GM12874 (cell line): ENCODE data around the gene SHB.

Experiments
- TF ChIP-seq, protein P1 (sequence below): IDR thresholded peaks from 2 replicates; pipeline ENCODE4 v1.5.1; 2011; ENCODE audit warnings: low read depth, mild to moderate bottlenecking, control low read depth, low read length, moderate library complexity; ENCODE audit not compliant: insufficient read depth

SHB gene

GRCh38 chr9:38108326-38108725, 39.3 kb upstream of the SHB start:
- TF ChIP-seq, protein P1, sequence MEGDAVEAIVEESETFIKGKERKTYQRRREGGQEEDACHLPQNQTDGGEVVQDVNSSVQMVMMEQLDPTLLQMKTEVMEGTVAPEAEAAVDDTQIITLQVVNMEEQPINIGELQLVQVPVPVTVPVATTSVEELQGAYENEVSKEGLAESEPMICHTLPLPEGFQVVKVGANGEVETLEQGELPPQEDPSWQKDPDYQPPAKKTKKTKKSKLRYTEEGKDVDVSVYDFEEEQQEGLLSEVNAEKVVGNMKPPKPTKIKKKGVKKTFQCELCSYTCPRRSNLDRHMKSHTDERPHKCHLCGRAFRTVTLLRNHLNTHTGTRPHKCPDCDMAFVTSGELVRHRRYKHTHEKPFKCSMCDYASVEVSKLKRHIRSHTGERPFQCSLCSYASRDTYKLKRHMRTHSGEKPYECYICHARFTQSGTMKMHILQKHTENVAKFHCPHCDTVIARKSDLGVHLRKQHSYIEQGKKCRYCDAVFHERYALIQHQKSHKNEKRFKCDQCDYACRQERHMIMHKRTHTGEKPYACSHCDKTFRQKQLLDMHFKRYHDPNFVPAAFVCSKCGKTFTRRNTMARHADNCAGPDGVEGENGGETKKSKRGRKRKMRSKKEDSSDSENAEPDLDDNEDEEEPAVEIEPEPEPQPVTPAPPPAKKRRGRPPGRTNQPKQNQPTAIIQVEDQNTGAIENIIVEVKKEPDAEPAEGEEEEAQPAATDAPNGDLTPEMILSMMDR: no peak

GRCh38 chr9:38107811-38108304, 38.8 kb upstream of the SHB start:
- TF ChIP-seq, protein P1: no peak

DNA sequence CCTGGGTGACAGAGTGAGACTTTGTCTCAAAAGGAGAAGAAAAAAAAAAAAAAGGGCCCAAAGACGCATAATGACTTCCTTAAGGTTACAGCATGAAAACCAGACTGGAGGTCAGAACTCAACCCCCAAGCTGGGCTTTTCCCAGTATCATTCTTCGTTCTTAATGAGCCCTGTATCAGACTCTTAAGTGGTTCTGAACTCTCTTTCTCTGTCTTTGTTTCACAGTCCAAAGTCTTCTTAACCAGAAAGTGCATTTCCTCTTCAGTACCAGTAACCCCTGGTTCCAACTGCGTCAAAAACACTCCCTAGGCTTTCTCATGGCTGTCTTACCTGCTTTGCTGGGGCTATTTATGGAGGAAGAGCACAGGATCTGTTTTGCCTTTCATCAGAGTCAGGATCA, 38.4 kb upstream of the SHB start:
- TF ChIP-seq, protein P1: no peak

DNA sequence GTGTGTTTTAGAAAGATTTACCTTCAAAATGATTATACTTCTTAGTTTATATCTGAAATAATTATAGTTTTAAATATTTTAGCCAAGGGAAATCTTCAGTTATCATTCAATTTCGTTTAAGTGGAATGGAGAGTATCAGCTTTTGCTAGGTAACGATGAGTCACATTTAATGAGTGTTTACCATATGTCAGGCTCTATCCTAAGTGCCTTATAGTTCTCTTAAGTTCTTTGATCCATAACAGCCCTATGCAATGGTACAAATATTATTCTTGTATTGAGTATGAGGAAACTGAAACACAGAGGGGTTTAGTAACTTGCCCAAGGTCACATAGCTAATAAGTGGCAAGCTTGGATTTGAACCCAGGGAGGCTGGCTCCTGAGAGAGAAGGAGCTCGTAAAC, 37.5 kb upstream of the SHB start:
- TF ChIP-seq, protein P1: no peak

DNA sequence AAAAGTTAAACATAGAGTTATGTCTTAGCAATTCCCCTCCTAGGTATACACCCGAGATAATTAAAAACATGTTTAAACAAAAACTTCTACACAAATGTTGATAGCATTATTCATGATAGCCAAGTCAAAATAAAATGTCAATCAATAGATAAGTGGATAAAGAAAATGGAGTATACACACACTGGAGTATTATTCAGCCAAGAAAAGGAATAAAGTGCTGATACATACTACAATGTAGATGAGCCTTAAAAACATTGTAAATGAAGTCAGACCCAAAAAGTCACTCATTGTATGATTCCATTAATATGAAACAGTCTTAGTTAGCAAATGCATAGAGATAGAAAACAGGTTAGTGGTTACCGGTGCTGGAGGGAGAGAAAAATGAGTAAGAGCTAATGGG, 34.3 kb upstream of the SHB start:
- TF ChIP-seq, protein P1: no peak

GRCh38 chr9:38101423-38101822, 32.4 kb upstream of the SHB start:
- TF ChIP-seq, protein P1: no peak

GRCh38 chr9:38096238-38096805, 27.3 kb upstream of the SHB start:
- TF ChIP-seq, protein P1: no peak
